HepG2 (cell line): ENCODE results near the gene MPV17L2. TPM values are rescaled to one million over a fixed set of nuclear protein-coding genes. Genes with fewer than 3 reads are reported as not detected.

Experiments
- BCLAF1 ChIP-seq: fragments of 450-650 bp; IDR thresholded peaks from 2 replicates; pipeline ENCODE4 v1.6.1; 2017; ENCODE audit warnings: mild to moderate bottlenecking
- CEBPB ChIP-seq: IDR thresholded peaks from 2 replicates; pipeline ENCODE4 v1.6.1; 2011; ENCODE audit warnings: low read depth, low read length, improper control_type of control experiment, borderline replicate concordance
- CREBL2 ChIP-seq: sonication (generic); formaldehyde crosslinking; IDR thresholded peaks from 2 replicates; pipeline ENCODE4 v1.8.1; 2023; ENCODE audit warnings: missing genetic modification reagents, mild to moderate bottlenecking, borderline replicate concordance
- GMEB1 ChIP-seq: sonication (generic); formaldehyde crosslinking; IDR thresholded peaks from 2 replicates; pipeline ENCODE4 v1.5.1; 2020; ENCODE audit warnings: missing genetic modification reagents, mild to moderate bottlenecking, borderline replicate concordance
- HDAC6 ChIP-seq: fragments of 200-600 bp; sonication (generic); IDR thresholded peaks from 2 replicates; pipeline ENCODE4 v1.7.0; 2017; ENCODE audit warnings: mild to moderate bottlenecking, antibody characterized with exemption, low read length, low read depth
- HMG20A ChIP-seq: IDR thresholded peaks from 2 replicates; pipeline ENCODE4 v1.6.1; 2016; ENCODE audit warnings: borderline replicate concordance
- HOXA5 ChIP-seq: sonication (generic); formaldehyde crosslinking; IDR thresholded peaks from 2 replicates; pipeline ENCODE4 v1.4.0; 2020; ENCODE audit warnings: missing genetic modification reagents
- PLSCR1 ChIP-seq: sonication (generic); formaldehyde crosslinking; IDR thresholded peaks from 2 replicates; pipeline ENCODE4 v1.5.0; 2020; ENCODE audit warnings: missing genetic modification reagents, mild to moderate bottlenecking, borderline replicate concordance
- SP1 ChIP-seq, 2 experiments: fragments of 450-650 bp in 1 of 2; sonication (generic) in 1 of 2; formaldehyde crosslinking in 1 of 2; IDR thresholded peaks; 2 replicates each; pipeline versions ENCODE4 v1.4.0 to v1.6.1; 2016 to 2020; ENCODE audit warnings: missing genetic modification reagents in 1 of 2
- SYNCRIP ChIP-seq: fragments of 200-400 bp; formaldehyde crosslinking; IDR thresholded peaks from 2 replicates; pipeline ENCODE4 v1.6.1; 2018; ENCODE audit warnings: mild to moderate bottlenecking, low read depth, low read length; ENCODE audit not compliant: insufficient read depth
- TRAFD1 ChIP-seq: sonication (generic); formaldehyde crosslinking; IDR thresholded peaks from 2 replicates; pipeline ENCODE4 v1.5.1; 2020; ENCODE audit warnings: missing genetic modification reagents, mild to moderate bottlenecking, borderline replicate concordance
- ZBTB14 ChIP-seq: sonication (generic); formaldehyde crosslinking; IDR thresholded peaks from 2 replicates; pipeline ENCODE4 v1.4.0; 2020; ENCODE audit warnings: missing genetic modification reagents
- ZNF17 ChIP-seq: sonication (generic); formaldehyde crosslinking; IDR thresholded peaks from 2 replicates; pipeline ENCODE4 v1.5.0; 2020; ENCODE audit warnings: mild to moderate bottlenecking, missing genetic modification reagents
- ZNF232 ChIP-seq: sonication (generic); formaldehyde crosslinking; IDR thresholded peaks from 2 replicates; pipeline ENCODE4 v1.4.0; 2020; ENCODE audit warnings: missing genetic modification reagents, borderline replicate concordance
- ZNF441 ChIP-seq: sonication (generic); formaldehyde crosslinking; IDR thresholded peaks from 2 replicates; pipeline ENCODE4 v1.7.0; 2021; ENCODE audit warnings: missing genetic modification reagents, borderline replicate concordance
- ZNF557 ChIP-seq: sonication (generic); formaldehyde crosslinking; IDR thresholded peaks from 2 replicates; pipeline ENCODE4 v1.4.0; 2020; ENCODE audit warnings: missing genetic modification reagents
- ZNF572 ChIP-seq: sonication (generic); formaldehyde crosslinking; IDR thresholded peaks from 2 replicates; pipeline ENCODE4 v1.5.1; 2020; ENCODE audit warnings: mild to moderate bottlenecking, missing genetic modification reagents
- ZNF614 ChIP-seq: IDR thresholded peaks from 2 replicates; pipeline ENCODE4 v1.6.1; 2018; ENCODE audit warnings: missing biosample characterization, missing genetic modification reagents, inconsistent platforms, borderline replicate concordance
- ZNF629 ChIP-seq: sonication (generic); formaldehyde crosslinking; conservative IDR thresholded peaks from 2 replicates; pipeline ENCODE4 v1.5.0; 2020; ENCODE audit warnings: missing genetic modification reagents
- ZZZ3 ChIP-seq: sonication (generic); formaldehyde crosslinking; IDR thresholded peaks from 2 replicates; pipeline ENCODE4 v1.4.0; 2020; ENCODE audit warnings: missing genetic modification reagents, mild to moderate bottlenecking, borderline replicate concordance
- polyA plus RNA-seq, 8 experiments: library from polyadenylated mRNA; depleted of rRNA in 3 of 8; stranded (reverse) in 7 of 8; unstranded in 1 of 8; fragments of >200 nt; fragmentation: Illumina TruSeq in 4 of 8; extraction: Trizol in 4 of 8; gene quantifications; 2 replicates each; pipeline versions ENCODE4 v1.2.1 to v1.2.3, GENCODE V29; 2011 to 2016; ENCODE audit warnings: low read depth in 4 of 8, missing spikeins in 1 of 8, mixed read lengths in 1 of 8; ENCODE audit not compliant: insufficient read depth in 1 of 8
- total RNA-seq, 5 experiments: library from RNA; depleted of rRNA; stranded (reverse); fragments of >200 nt; fragmentation: Illumina TruSeq; extraction: Trizol; gene quantifications; 2 replicates each; pipeline ENCODE4 v1.2.3, GENCODE V29; 2016; ENCODE audit warnings: low read depth in 1 of 5

The MPV17L2 gene
- total and polyA plus RNA-seq, 2 of the 13 experiments (the other 11 are each of a cell fraction or from before 2014, with no cell fraction given), result 13.6 to 16.7 TPM

GRCh38 chr19:18192673-18193387 is at the start of gene MPV17L2 (continued):
- TF ChIP-seq CREBL2 (CRISPR knock-in tag) (no peak), ZNF629 (CRISPR knock-in tag) (no peak), TRAFD1 (CRISPR knock-in tag) (0 out of 2 replicates have a peak, but pooled peaks have one; percentile 41), HOXA5 (CRISPR knock-in tag) (peak; percentile 69), BCLAF1 (no peak), ZZZ3 (CRISPR knock-in tag) (no peak), PLSCR1 (CRISPR knock-in tag) (no peak), CEBPB (peak; percentile 58), ZNF441 (CRISPR knock-in tag) (no peak), ZNF232 (CRISPR knock-in tag) (0 out of 2 replicates have a peak, but pooled peaks have one; percentile 66), ZNF17 (CRISPR knock-in tag) (no peak), GMEB1 (CRISPR knock-in tag) (peak; percentile 83; the same call in 1 of the 2 replicates), ZBTB14 (CRISPR knock-in tag) (no peak; the same call in 1 of the 2 replicates), HMG20A (CRISPR knock-in tag) (no peak), SP1 (IDR thresholded peaks at IDR 0.05) (peak; percentile 93), SP1 (CRISPR knock-in tag; IDR thresholded peaks at IDR 0.05) (peak; percentile 98), HDAC6 (no peak), ZNF557 (CRISPR knock-in tag) (no peak), SYNCRIP (no peak), ZNF614 (no peak), ZNF572 (CRISPR knock-in tag) (no peak)
